MM.1S (cell line): Measurements from ENCODE around the gene MCEE.

Experiments used
- CTCF ChIP-seq: fragments of 300-600 bp; sonication (generic); IDR thresholded peaks from 2 replicates; pipeline ENCODE4 v1.5.1; 2016; ENCODE audit warnings: antibody characterized with exemption, low read length, mixed read lengths
- EZH2phosphoT487 ChIP-seq: fragments of 300-600 bp; sonication (generic); IDR thresholded peaks from 2 replicates; pipeline ENCODE4 v1.6.1; 2018; ENCODE audit warnings: antibody characterized with exemption, low read length

DNA sequence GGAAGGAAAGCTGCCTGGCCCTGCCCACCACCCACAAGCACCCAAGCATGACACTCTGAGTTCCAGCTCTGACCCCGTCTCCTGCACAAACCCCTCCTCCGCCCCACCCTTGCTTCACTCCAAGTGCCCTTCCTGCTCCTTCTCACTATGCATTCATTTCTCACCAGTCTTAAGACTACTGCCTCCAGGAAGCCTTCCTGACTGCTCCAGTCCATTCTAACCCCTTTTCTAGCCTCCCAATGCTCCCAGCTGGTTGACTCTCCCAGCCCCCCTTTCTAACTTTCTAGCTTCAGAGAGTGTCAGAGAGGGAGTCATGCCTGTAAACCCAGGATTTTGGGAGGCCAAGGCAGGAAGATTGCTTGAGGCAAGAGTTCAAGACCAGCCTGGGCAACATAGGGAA, 69.8 kb downstream of the MCEE start:
- no peak for TF ChIP-seq EZH2phosphoT487
- no peak for TF ChIP-seq CTCF
